Neural crest cell (in vitro differentiated cells): ENCODE data around the gene SORBS1. TPM values are rescaled to one million over a fixed set of nuclear protein-coding genes. Genes with fewer than 3 reads are reported as not detected.

Experiments
- DNase-seq: peaks from one replicate; pipeline ENCODE4 v3.0.0; 2021; ENCODE audit warnings: low read depth, mixed read lengths, low spot score
- H3K27ac Mint-ChIP-seq: one replicate; pipeline ENCODE4 v1.8.0; 2021; ENCODE audit warnings: mild to moderate bottlenecking, mixed read lengths; ENCODE audit not compliant: unreplicated experiment
- H3K27me3 Mint-ChIP-seq: 2 replicates; pipeline ENCODE4 v1.8.0; 2021; ENCODE audit warnings: low read depth, mild to moderate bottlenecking, mixed read lengths
- H3K36me3 Mint-ChIP-seq: 2 replicates; pipeline ENCODE4 v1.8.0; 2021; ENCODE audit warnings: low read depth, mild to moderate bottlenecking, mixed read lengths
- H3K4me1 Mint-ChIP-seq: 2 replicates; pipeline ENCODE4 v1.8.0; 2021; ENCODE audit warnings: mixed read lengths
- H3K4me3 Mint-ChIP-seq: one replicate; pipeline ENCODE4 v1.8.0; 2021; ENCODE audit warnings: mild to moderate bottlenecking, mixed read lengths
- H3K9me3 Mint-ChIP-seq: 2 replicates; pipeline ENCODE4 v1.8.0; 2021; ENCODE audit warnings: mixed read lengths
- total RNA-seq: library from RNA; stranded (reverse); gene quantifications from 2 replicates; pipeline ENCODE4 v1.2.1, GENCODE V29; 2021
- TF ChIP-seq, protein P1 (sequence below): fragments of 200-600 bp; sonication (generic); conservative IDR thresholded peaks from 2 replicates; pipeline ENCODE4 v1.5.0; 2021; ENCODE audit warnings: antibody characterized with exemption, mild to moderate bottlenecking

The SORBS1 gene
- total RNA-seq, 1 donor from 2014 or later = 15.3 TPM

GRCh38 chr10:95459446-95460045 lies 101.6 kb downstream of the SORBS1 start:
- Mint-ChIP-seq H3K36me3 (no peaks in the 10 kb centered on the region), H3K4me1 (peaks cover 55% of the 10 kb centered on the region), H3K27ac (peak overlapping the region; percentile 64), H3K4me3 (peak overlapping the region; percentile 45), H3K27me3 (no peaks in the 10 kb centered on the region), H3K9me3 (no peaks in the 10 kb centered on the region)
- no peak for DNase-seq
- TF ChIP-seq, protein P1, sequence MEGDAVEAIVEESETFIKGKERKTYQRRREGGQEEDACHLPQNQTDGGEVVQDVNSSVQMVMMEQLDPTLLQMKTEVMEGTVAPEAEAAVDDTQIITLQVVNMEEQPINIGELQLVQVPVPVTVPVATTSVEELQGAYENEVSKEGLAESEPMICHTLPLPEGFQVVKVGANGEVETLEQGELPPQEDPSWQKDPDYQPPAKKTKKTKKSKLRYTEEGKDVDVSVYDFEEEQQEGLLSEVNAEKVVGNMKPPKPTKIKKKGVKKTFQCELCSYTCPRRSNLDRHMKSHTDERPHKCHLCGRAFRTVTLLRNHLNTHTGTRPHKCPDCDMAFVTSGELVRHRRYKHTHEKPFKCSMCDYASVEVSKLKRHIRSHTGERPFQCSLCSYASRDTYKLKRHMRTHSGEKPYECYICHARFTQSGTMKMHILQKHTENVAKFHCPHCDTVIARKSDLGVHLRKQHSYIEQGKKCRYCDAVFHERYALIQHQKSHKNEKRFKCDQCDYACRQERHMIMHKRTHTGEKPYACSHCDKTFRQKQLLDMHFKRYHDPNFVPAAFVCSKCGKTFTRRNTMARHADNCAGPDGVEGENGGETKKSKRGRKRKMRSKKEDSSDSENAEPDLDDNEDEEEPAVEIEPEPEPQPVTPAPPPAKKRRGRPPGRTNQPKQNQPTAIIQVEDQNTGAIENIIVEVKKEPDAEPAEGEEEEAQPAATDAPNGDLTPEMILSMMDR = no peak

DNA sequence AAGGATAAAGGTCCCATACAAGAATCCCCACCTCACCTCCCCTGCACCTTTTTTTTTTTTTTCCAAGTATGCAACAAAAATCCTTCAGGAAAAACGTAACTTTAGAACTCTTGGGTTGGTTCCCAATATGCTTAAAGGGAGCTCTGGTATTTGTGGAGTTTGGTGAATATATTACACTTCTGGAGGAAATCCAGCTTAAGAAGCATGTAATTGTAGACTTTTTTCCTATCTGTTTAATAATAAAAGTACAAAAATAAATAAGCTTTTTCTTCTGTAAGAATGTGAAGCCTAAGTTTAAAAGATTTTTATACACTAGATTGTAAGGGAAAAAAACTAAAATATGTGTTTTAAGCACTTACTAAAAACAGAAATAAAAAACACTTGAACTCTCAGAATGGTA lies 102.3 kb downstream of the SORBS1 start:
- Mint-ChIP-seq H3K4me1 (peaks cover 58% of the 10 kb centered on the region), H3K9me3 (no peaks in the 10 kb centered on the region), H3K4me3 (no peak overlapping the region), H3K27me3 (no peaks in the 10 kb centered on the region), H3K36me3 (no peaks in the 10 kb centered on the region), H3K27ac (no peak overlapping the region)
- DNase-seq = no peak
- TF ChIP-seq, protein P1 = no peak

GRCh38 chr10:95458014-95458413 lies 103.2 kb downstream of the SORBS1 start:
- H3K27me3 Mint-ChIP-seq = no peaks in the 10 kb centered on the region
- DNase-seq = no peak
- no peaks in the 10 kb centered on the region for H3K9me3 Mint-ChIP-seq
- H3K27ac Mint-ChIP-seq = no peak overlapping the region
- peaks cover 56% of the 10 kb centered on the region for H3K4me1 Mint-ChIP-seq
- TF ChIP-seq, protein P1 = no peak
- no peak overlapping the region for H3K4me3 Mint-ChIP-seq
- H3K36me3 Mint-ChIP-seq = no peaks in the 10 kb centered on the region

- TF ChIP-seq, protein P1 = no peak
- H3K4me3 Mint-ChIP-seq = no peak overlapping the region
- H3K4me1 Mint-ChIP-seq = peaks cover 51% of the 10 kb centered on the region
- no peaks in the 10 kb centered on the region for H3K9me3 Mint-ChIP-seq
- no peak for DNase-seq
- no peaks in the 10 kb centered on the region for H3K36me3 Mint-ChIP-seq
- H3K27ac Mint-ChIP-seq = no peak overlapping the region
- no peaks in the 10 kb centered on the region for H3K27me3 Mint-ChIP-seq
Measured at GRCh38 chr10:95457319-95457886, 103.8 kb downstream of the SORBS1 start.

DNA sequence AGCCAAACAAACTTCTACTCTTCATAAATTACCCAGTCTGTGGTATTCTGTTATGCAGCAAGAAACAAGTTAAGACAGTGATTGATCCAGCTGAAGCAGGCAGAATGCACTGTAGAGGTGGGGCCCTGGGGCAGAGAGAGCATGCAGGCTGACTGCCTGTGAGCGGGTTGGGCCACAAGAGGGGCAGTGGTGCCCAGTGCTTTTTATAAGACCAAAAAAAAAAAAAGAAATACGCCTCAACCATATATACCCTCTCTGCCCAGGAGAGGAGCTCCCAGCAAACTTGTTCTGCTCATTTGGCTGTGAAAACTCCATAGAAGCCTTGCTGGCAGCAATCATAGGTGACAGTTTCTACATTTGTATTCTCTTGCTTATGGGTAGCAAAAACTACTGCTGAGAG lies 104.7 kb downstream of the SORBS1 start:
- H3K27me3 Mint-ChIP-seq = no peaks in the 10 kb centered on the region
- H3K36me3 Mint-ChIP-seq = no peaks in the 10 kb centered on the region
- H3K4me3 Mint-ChIP-seq = no peak overlapping the region
- H3K4me1 Mint-ChIP-seq = peaks cover 55% of the 10 kb centered on the region
- H3K9me3 Mint-ChIP-seq = no peaks in the 10 kb centered on the region
- TF ChIP-seq, protein P1 = peak; percentile 21
- peak overlapping the region; percentile 62 for H3K27ac Mint-ChIP-seq
- no peak for DNase-seq
